ENCODE results near the gene ZNF485. TPM values are rescaled to one million over a fixed set of nuclear protein-coding genes. Genes with fewer than 3 reads are reported as not detected.
"Not testable (repeated sequence)": the region's sequence is repeated elsewhere in the genome, so short reads cannot be mapped to it uniquely, and the experiment has no call there.

ZNF485 gene
- total RNA-seq, 6 experiments from 2014 or later, result 2.3 to 3.0 (median 2.7) TPM

DNA sequence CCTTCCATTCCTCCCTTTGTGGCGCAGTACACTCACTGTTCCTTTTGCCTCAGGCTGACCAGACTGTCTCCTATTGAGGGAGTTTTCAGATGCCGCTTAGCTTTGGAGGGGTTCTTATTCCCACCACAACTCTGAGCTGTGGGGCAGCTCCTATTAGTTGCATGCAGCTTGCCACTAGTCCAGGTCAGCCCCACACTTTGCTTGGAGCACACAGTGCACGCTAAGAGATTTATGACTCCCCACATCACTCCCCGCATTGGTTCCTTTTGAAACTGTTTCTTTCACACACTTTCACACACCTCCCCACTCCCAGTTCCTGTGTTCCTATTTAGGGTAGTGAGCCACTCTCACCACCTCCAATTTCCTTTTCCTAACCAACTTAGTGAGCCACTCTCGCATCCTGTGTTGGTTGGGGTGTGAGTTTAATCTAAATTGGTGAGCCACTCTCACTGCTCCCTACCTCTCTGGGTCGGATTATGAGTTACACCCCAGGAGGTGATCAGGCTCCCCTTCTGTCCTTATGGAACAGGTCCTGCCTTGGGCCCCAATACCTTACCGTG is 10.4 kb upstream of the ZNF485 start:
- TF ChIP-seq, protein P1, sequence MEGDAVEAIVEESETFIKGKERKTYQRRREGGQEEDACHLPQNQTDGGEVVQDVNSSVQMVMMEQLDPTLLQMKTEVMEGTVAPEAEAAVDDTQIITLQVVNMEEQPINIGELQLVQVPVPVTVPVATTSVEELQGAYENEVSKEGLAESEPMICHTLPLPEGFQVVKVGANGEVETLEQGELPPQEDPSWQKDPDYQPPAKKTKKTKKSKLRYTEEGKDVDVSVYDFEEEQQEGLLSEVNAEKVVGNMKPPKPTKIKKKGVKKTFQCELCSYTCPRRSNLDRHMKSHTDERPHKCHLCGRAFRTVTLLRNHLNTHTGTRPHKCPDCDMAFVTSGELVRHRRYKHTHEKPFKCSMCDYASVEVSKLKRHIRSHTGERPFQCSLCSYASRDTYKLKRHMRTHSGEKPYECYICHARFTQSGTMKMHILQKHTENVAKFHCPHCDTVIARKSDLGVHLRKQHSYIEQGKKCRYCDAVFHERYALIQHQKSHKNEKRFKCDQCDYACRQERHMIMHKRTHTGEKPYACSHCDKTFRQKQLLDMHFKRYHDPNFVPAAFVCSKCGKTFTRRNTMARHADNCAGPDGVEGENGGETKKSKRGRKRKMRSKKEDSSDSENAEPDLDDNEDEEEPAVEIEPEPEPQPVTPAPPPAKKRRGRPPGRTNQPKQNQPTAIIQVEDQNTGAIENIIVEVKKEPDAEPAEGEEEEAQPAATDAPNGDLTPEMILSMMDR (IDR thresholded peaks at IDR 0.05), result no peak
- Mint-ChIP-seq H3K27ac (peak overlapping the region; percentile 85), H3K27me3 (ENCODE audit: insufficient read depth) (peaks cover 6% of the 10 kb centered on the region; the same call in 1 of the 2 replicates), H3K36me3 (ENCODE audit: low read depth) (peaks cover 9% of the 10 kb centered on the region), H3K4me1 (ENCODE audit: low read depth) (peaks cover 23% of the 10 kb centered on the region), H3K9me3 (peaks cover 8% of the 10 kb centered on the region), H3K4me3 (peak overlapping the region; percentile 91)
- no peak for DNase-seq

- peaks cover 8% of the 10 kb centered on the region; the same call in 1 of the 2 replicates for H3K27me3 Mint-ChIP-seq (ENCODE audit: insufficient read depth)
- H3K4me1 Mint-ChIP-seq (ENCODE audit: low read depth), result peaks cover 23% of the 10 kb centered on the region
- TF ChIP-seq, protein P1 (IDR thresholded peaks at IDR 0.05), result no peak
- peaks cover 6% of the 10 kb centered on the region for H3K36me3 Mint-ChIP-seq (ENCODE audit: low read depth)
- peaks cover 5% of the 10 kb centered on the region for H3K9me3 Mint-ChIP-seq
- H3K27ac Mint-ChIP-seq, result no peak overlapping the region
- no peak overlapping the region for H3K4me3 Mint-ChIP-seq
- no peak for DNase-seq
Observed at GRCh38 chr10:43596546-43596945, 9.7 kb upstream of the ZNF485 start.

DNA sequence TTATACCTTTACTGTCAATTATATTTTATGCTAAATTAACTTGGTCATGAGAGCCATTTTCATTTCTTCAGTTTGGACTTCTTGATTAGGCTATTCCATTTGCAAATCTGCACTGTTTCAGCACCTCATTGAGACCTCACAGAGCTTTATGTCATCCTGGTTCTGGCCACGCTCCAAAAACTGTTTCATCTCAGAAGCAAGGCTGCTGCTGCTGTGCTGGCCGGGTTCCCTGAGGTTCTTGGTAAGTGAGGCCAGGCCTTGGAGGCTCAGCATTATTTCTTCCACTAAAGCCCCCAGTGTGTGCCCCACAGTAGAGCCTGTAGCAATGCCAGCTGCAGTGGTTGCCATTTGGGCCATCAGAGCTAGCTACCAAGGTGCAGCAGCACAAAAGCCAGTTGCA is 7.8 kb upstream of the ZNF485 start:
- Mint-ChIP-seq H3K9me3 (no peaks in the 10 kb centered on the region), H3K4me3 (no peak overlapping the region), H3K27ac (no peak overlapping the region), H3K27me3 (ENCODE audit: insufficient read depth) (peaks cover 7% of the 10 kb centered on the region), H3K36me3 (ENCODE audit: low read depth) (peaks cover 4% of the 10 kb centered on the region; the same call in 1 of the 2 replicates), H3K4me1 (ENCODE audit: low read depth) (peaks cover 23% of the 10 kb centered on the region)
- TF ChIP-seq, protein P1 (IDR thresholded peaks at IDR 0.05), result no peak
- no peak for DNase-seq

- Mint-ChIP-seq H3K27ac (no peak overlapping the region), H3K4me1 (ENCODE audit: low read depth) (peaks cover 23% of the 10 kb centered on the region), H3K27me3 (ENCODE audit: insufficient read depth) (peaks cover 7% of the 10 kb centered on the region), H3K4me3 (no peak overlapping the region), H3K36me3 (ENCODE audit: low read depth) (0 out of 2 replicates have a peak, but pooled peaks cover 4% of the 10 kb centered on the region), H3K9me3 (no peaks in the 10 kb centered on the region)
- DNase-seq, result no peak
- TF ChIP-seq, protein P1 (IDR thresholded peaks at IDR 0.05), result no peak
Observed at GRCh38 chr10:43599333-43599732, 6.9 kb upstream of the ZNF485 start.

DNA sequence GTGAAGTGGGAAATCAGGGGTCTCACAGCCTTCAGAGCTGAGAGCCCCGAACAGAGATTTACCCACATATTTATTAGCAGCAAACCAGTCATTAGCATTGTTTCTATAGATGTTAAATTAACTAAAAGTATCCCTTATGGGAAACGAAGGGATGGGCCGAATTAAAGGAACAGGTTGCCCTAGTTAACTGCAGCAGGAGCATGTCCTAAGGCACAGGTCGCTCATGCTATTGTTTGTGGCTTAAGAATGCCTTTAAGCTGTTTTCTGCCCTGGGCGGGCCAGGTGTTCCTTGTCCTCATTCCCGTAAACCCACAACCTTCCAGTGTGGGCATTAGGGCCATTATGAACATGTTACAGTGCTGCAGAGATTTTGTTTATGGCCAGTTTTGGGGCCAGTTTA is 4.7 kb upstream of the ZNF485 start:
- not testable (repeated sequence) for H3K9me3 Mint-ChIP-seq; H3K27me3 Mint-ChIP-seq (ENCODE audit: insufficient read depth); DNase-seq; H3K27ac Mint-ChIP-seq; H3K36me3 Mint-ChIP-seq (ENCODE audit: low read depth); H3K4me3 Mint-ChIP-seq
- H3K4me1 Mint-ChIP-seq (ENCODE audit: low read depth), result peaks cover 11% of the 10 kb centered on the region

GRCh38 chr10:43605850-43606322 is 352 bp upstream of the ZNF485 start:
- TF ChIP-seq, protein P1 (IDR thresholded peaks at IDR 0.05), result no peak
- Mint-ChIP-seq H3K27ac (peak overlapping the region; percentile 32), H3K9me3 (peaks cover 3% of the 10 kb centered on the region; the same call in 1 of the 2 replicates), H3K36me3 (ENCODE audit: low read depth) (peaks cover 48% of the 10 kb centered on the region), H3K27me3 (ENCODE audit: insufficient read depth) (peaks cover 7% of the 10 kb centered on the region), H3K4me1 (ENCODE audit: low read depth) (peaks cover 49% of the 10 kb centered on the region), H3K4me3 (peak overlapping the region; percentile 87)
- no peak for DNase-seq
